Upper lobe of left lung (tissue), 6 donors: ENCODE data around the gene GET3. TPM values are rescaled to one million over a fixed set of nuclear protein-coding genes. Genes with fewer than 3 reads are reported as not detected.

ENCODE experiments used
- ATAC-seq, 2 donors: fragments of 200-7000 bp; cut with Tn5 transposase; one replicate each; pipeline ENCODE4 v1.9.1; 2022; ENCODE audit warnings: mild to moderate bottlenecking in 2 of 2, moderate library complexity in 2 of 2; ENCODE audit not compliant: low FRiP score in 2 of 2
- DNase-seq, 2 donors: peaks; one replicate each; pipeline ENCODE4 v3.0.0-alpha.2; 2019 to 2020
- H3K27ac ChIP-seq, 4 donors: fragments of 200-600 bp; sonication (generic); one replicate each; pipeline ENCODE4 v1.5.1; 2016 to 2019
- H3K27me3 ChIP-seq, 4 donors: fragments of 200-600 bp; sonication (generic); one replicate each; pipeline ENCODE4 v1.5.1; 2017 to 2019
- H3K36me3 ChIP-seq, 4 donors: fragments of 200-600 bp; sonication (generic); one replicate each; pipeline ENCODE4 v1.5.1; 2016 to 2019
- H3K4me1 ChIP-seq, 4 donors: fragments of 200-600 bp; sonication (generic); one replicate each; pipeline ENCODE4 v1.5.1; 2018 to 2019
- H3K4me3 ChIP-seq, 4 donors: fragments of 200-600 bp; sonication (generic); one replicate each; pipeline ENCODE4 v1.5.1; 2017 to 2019; ENCODE audit warnings: mild to moderate bottlenecking in 2 of 4, moderate library complexity in 1 of 4
- H3K9me3 ChIP-seq, 4 donors: fragments of 200-600 bp; sonication (generic); one replicate each; pipeline ENCODE4 v1.5.1; 2018 to 2019
- EP300 ChIP-seq, 4 donors: sonication (generic); formaldehyde crosslinking; IDR thresholded peaks; one replicate each; pipeline ENCODE4 v1.5.1; 2017; ENCODE audit warnings: antibody characterized with exemption in 4 of 4, control low read depth in 2 of 4
- POLR2A ChIP-seq, 4 donors: fragments of 450-650 bp; IDR thresholded peaks; one replicate each; pipeline ENCODE4 v1.5.1; 2016 to 2017; ENCODE audit warnings: antibody characterized with exemption in 4 of 4, mild to moderate bottlenecking in 2 of 4
- POLR2AphosphoS5 ChIP-seq, 2 donors: sonication (generic); formaldehyde crosslinking; IDR thresholded peaks; one replicate each; pipeline ENCODE4 v1.5.1; 2017; ENCODE audit warnings: antibody characterized with exemption in 2 of 2
- WGBS, 2 donors: methylation state at CpG; one replicate each; pipeline ENCODE4 v1.1.5; 2017 to 2018; 5-methylcytosine and 5-hydroxymethylcytosine counted together
- total RNA-seq, 6 donors: library from RNA; depleted of rRNA in 4 of 6; stranded (reverse); fragments of >200 nt in 4 of 6; gene quantifications; one replicate each; pipeline versions ENCODE4 v1.1.0 to v1.2.1, GENCODE V29; 2016 to 2021
- TF ChIP-seq, protein P1 (sequence below), 6 experiments: fragments of 450-650 bp in 4 of 6; fragments of 200-600 bp in 2 of 6; sonication (generic) in 2 of 6; IDR thresholded peaks; one replicate each; pipeline ENCODE4 v1.5.1; 2016 to 2019; ENCODE audit warnings: antibody characterized with exemption in 6 of 6
- donor health status: DM: no; HTN: no; CAD: no; lungs with moderate emphysema.
- donor health status: DM: no; HTN: yes; CAD: no; lungs with severe emphysema.

The GET3 gene
- total RNA-seq, 6 donors from 2014 or later = 14.7 to 71.7 (median 49.8) TPM

DNA sequence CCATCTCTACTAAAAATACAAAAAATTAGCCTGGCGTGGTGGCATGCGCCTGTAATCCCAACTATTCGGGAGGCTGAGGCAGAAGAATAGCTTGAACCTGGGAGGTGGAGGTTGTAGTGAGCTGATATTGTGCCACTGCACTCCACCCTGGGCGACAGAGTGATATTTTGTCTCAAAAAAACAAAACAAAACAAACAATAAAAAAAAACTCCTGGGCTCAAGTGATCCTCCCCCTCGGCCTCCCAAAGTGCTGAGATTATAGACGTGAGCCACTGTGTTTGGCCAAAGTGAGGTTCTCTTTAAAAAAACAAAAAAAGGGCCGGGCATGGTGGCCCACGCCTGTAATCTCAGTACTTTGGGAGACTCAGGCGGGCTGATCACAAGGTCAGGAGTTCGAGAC, 50.2 kb downstream of the GET3 start:
- Histone ChIP-seq H3K36me3 (peaks cover 0 to 4% (median 0%) of the 10 kb centered on the region in 4 donors), H3K27ac (peak overlapping the region; percentile 96 to 100 (median 98)), H3K4me1 (peaks cover 68 to 79% (median 71%) of the 10 kb centered on the region in 4 donors), H3K27me3 (no peaks in the 10 kb centered on the region), H3K9me3 (no peaks in the 10 kb centered on the region), H3K4me3 (no peak overlapping the region)
- TF ChIP-seq, protein P1, sequence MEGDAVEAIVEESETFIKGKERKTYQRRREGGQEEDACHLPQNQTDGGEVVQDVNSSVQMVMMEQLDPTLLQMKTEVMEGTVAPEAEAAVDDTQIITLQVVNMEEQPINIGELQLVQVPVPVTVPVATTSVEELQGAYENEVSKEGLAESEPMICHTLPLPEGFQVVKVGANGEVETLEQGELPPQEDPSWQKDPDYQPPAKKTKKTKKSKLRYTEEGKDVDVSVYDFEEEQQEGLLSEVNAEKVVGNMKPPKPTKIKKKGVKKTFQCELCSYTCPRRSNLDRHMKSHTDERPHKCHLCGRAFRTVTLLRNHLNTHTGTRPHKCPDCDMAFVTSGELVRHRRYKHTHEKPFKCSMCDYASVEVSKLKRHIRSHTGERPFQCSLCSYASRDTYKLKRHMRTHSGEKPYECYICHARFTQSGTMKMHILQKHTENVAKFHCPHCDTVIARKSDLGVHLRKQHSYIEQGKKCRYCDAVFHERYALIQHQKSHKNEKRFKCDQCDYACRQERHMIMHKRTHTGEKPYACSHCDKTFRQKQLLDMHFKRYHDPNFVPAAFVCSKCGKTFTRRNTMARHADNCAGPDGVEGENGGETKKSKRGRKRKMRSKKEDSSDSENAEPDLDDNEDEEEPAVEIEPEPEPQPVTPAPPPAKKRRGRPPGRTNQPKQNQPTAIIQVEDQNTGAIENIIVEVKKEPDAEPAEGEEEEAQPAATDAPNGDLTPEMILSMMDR (IDR thresholded peaks at IDR 0.05) = no peak
- TF ChIP-seq EP300 (IDR thresholded peaks at IDR 0.05) (no peak), POLR2AphosphoS5 (IDR thresholded peaks at IDR 0.05) (no peak), POLR2A (IDR thresholded peaks at IDR 0.05) (no peak)
- DNase-seq (no peak), ATAC-seq (no peak)
- WGBS, 2 donors = 68 to 71% methylated on average over 10 of the region's 10 CpGs

DNA sequence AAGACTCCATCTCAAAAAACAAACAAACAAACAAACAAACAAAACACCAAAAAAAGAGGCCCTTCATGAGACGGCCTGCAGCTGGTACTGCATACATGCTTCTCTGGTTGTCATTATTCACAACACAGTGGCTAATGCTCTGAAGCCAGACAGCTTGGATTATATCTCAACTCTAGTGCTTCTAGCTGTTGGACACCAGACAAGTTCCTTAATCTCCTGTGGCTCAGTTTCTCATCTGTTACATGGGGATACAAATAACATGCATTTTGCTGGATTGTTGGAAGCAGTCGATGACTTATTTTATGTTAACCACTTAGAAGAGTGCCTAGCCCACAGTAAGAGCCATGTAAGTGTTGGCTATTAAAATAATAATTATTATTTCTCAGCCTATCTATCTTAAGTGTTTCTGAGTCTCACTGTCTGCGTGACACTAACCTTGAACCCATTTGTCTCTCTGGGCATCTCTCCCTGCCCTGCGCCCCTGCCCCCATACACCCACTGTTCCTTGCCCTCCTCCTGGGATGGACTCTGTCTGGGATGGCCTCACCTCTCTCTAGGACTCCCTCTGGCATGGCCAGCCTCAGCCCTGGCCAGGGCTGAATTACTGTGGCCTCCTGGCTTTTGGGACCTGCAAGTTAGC, 50.9 kb downstream of the GET3 start:
- TF ChIP-seq POLR2A (IDR thresholded peaks at IDR 0.05) = no peak
- TF ChIP-seq POLR2AphosphoS5 (IDR thresholded peaks at IDR 0.05) = no peak
- no peak for TF ChIP-seq EP300 (IDR thresholded peaks at IDR 0.05)
- TF ChIP-seq, protein P1 (IDR thresholded peaks at IDR 0.05) = no peak
- H3K9me3 ChIP-seq = no peaks in the 10 kb centered on the region
- no peaks in the 10 kb centered on the region for H3K27me3 ChIP-seq
- H3K4me3 ChIP-seq = peak overlapping the region in 3 of 4 donors; percentile 84 to 96 (median 93)
- peak overlapping the region; percentile 96 to 100 (median 98) for H3K27ac ChIP-seq
- H3K4me1 ChIP-seq = peaks cover 62 to 72% (median 67%) of the 10 kb centered on the region in 4 donors
- 50 to 54% methylated on average over 4 of the region's 4 CpGs for WGBS, 2 donors
- no peak for DNase-seq
- H3K36me3 ChIP-seq = peaks cover 0 to 11% (median 0%) of the 10 kb centered on the region in 4 donors
- no peak for ATAC-seq

DNA sequence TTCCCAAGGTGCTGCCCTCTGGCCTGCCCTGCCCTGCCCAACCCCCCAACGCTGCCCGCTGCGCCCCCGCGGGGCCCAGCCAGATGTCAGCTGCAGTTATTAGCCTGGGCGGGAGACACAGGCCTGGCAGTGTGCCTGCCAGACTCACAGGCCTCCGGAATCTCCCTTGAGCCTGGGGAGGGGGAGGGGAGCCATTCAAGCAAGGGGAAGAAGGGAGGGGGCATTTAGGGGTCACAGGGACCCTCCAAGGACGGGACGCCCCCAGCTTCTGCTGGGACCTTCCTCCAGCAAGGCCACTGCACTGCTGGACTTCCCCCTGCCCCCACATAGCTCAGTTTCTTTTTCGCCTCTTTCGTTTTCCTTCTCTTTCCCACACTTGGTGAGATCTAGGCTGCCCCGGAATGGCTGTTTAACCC, 51.4 kb downstream of the GET3 start:
- Histone ChIP-seq H3K4me3 (peak overlapping the region; percentile 38 to 96 (median 88)), H3K27ac (peak overlapping the region; percentile 96 to 100 (median 98)), H3K9me3 (no peaks in the 10 kb centered on the region), H3K4me1 (peaks cover 57 to 67% (median 62%) of the 10 kb centered on the region in 4 donors), H3K27me3 (no peaks in the 10 kb centered on the region), H3K36me3 (peaks cover 0 to 11% (median 0%) of the 10 kb centered on the region in 4 donors)
- DNase-seq = peak; percentile 90 to 91
- no peak for ATAC-seq
- TF ChIP-seq, protein P1 (IDR thresholded peaks at IDR 0.05) = peak in 1 of 6 experiments; percentile 9
- TF ChIP-seq POLR2A (IDR thresholded peaks at IDR 0.05) (peak in 1 of 4 donors; percentile 34), POLR2AphosphoS5 (IDR thresholded peaks at IDR 0.05) (peak; percentile 73 to 78), EP300 (IDR thresholded peaks at IDR 0.05) (peak in 1 of 4 donors; percentile 9)
- 3 to 4% methylated on average over 6 to 12 of the region's 12 CpGs for WGBS, 2 donors

DNA sequence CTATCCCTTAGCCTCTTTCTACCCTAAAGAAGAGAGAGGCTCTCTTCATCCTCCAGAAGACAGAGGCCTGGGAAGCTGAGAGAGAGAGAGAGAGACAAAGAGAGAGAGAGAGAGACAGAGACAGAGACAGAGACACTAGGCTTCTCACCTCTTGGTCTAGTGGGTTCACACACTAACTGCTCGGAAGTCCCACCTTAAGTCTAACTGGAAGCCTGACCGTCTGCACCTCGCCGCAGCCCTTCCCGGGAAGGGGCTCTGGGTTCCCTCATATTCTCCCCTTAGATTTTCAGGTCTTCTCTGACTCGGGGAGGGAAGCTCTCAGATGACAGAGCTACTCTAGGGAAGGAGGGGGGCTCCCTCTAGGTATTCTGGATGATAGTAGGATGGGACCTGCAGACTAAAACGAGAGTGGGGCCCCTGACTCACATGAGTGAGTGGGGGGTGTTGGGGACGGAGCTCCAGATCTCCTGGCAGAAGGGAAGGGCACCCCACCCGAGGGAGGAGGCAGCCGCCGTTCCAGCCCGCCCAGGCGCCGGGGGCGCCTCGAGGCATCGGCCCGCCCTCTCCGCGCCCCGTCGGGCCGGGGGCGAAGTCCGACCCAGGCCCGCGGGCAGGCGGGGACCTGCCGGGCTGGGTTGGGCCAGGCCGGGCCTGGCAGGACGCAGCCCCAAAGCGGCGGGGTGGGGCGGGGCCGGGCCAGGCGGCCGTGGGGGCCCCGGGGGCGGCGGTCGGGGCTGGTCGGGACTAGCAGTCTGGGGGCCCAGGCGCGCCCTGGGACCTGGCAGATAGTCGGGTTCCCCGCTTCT, 52.0 kb downstream of the GET3 start:
- Histone ChIP-seq H3K4me1 (peaks cover 56 to 67% (median 61%) of the 10 kb centered on the region in 4 donors), H3K27me3 (no peaks in the 10 kb centered on the region), H3K9me3 (no peaks in the 10 kb centered on the region), H3K36me3 (peaks cover 0 to 11% (median 0%) of the 10 kb centered on the region in 4 donors), H3K4me3 (peak overlapping the region; percentile 38 to 96 (median 88)), H3K27ac (peak overlapping the region; percentile 96 to 100 (median 98))
- WGBS, 2 donors = 2% methylated on average over 6 to 9 of the region's 46 CpGs
- no peak for DNase-seq
- TF ChIP-seq EP300 (IDR thresholded peaks at IDR 0.05) (no peak), POLR2AphosphoS5 (IDR thresholded peaks at IDR 0.05) (no peak), POLR2A (IDR thresholded peaks at IDR 0.05) (no peak)
- TF ChIP-seq, protein P1 (IDR thresholded peaks at IDR 0.05) = no peak
- no peak for ATAC-seq
